ENCODE measurements around the gene MYL12B.
"Not testable (repeated sequence)": the region's sequence is repeated elsewhere in the genome, so short reads cannot be mapped to it uniquely, and the experiment has no call there.

Gene MYL12B

GRCh38 chr18:3261373-3262233 is at the start of gene MYL12B:
Gene MYL12B (plus strand): TSS chr18:3262133. CDS start chr18:3272899, 10,766 bp downstream.
- DNase-seq, result peak; percentile 78

- no peak for DNase-seq
Observed at GRCh38 chr18:3212657-3213056, 49.3 kb upstream of the MYL12B start.

- no peak for DNase-seq
Observed at GRCh38 chr18:3213300-3214059, 48.5 kb upstream of the MYL12B start.

DNA sequence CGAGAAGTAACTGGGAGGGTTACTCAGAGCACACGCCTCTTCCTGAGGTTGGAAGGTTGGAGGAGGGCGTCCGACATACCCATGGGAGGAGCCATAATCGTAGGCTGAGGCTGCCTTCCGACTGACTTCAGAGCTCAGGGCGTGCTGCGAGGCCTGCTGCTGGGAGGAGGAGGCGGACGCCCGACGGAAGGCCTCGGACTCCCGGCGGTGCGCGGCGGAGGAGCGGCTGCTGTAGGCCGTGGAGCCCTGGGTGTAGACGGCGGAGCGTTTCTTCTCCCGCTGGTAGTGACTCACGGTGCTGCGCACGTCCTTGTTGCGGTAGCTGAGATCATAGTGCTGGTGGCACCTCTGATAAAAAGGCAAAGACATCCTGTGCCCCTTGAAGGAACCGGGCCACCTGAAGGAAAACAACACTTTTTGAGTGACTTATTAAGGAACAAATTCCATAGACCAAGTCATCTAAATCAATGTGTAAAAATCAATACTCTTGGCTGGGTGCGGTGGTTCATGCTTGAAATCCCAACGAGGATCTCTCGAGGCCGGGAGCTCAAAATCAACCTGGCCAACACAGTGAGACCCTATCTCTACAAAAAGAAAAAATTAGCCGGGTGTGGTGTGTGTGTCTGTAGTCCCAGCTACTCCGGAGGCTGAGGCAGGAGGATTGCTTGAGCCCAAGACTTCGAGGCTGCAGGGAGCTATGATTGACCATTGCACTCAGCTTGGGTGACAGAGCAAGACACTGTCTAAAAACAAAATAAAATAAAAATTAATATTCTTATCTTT is 46.9 kb upstream of the MYL12B start:
- DNase-seq, result no peak

- DNase-seq, result no peak
Observed at GRCh38 chr18:3216987-3217386, 44.9 kb upstream of the MYL12B start.

DNA sequence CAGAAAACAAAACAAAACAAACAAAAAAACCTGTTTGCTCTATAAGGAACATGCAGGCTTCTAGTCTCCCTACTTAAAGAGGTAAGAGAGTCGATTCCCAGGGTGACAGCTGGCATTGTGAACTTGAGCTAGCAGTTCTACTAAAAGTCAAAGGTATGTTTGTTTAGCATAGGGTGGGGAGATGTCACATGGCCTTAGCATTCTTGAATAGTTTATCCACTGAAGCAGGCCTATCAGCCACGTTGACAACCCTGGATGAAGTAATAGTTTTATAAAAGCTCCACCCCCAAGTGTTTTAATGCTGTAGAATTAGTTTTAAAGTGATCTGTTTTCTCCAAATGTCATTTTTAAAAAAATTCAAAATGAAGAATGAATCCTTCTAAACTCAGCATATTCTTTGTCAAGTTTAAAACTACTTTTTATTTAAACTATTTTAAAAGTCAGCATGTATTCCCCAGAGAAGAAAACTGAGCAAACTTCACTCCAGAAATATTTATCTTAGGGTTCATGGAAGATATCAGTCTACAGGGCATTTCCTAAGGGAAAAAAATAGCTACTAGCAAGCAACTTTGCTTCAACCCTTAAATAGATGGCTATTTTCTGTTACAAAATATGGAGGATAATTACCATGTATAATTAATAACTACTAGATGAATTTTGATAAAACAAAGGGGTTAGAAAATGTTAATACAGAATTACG is 43.8 kb upstream of the MYL12B start:
- DNase-seq, result no peak

- no peak for DNase-seq
Observed at GRCh38 chr18:3218819-3219218, 43.1 kb upstream of the MYL12B start.

DNA sequence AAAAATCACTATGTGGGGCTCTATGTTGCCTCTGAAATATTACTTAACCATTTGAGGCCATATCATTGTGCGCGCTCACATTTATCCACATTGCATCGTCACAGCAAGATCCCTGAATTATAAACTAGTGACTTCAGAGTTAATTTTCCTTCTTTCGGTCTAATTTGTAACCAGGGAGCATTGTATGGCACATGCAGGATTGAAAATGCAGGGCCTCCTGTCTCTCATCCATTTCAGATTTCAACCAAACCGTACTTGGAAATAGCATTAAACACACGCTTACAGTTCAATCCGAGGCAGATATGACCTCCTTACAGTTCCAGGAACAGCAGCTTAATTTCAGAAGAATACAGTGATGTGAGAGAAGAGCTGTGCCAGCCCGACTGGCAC is 42.7 kb upstream of the MYL12B start:
- no peak for DNase-seq

DNA sequence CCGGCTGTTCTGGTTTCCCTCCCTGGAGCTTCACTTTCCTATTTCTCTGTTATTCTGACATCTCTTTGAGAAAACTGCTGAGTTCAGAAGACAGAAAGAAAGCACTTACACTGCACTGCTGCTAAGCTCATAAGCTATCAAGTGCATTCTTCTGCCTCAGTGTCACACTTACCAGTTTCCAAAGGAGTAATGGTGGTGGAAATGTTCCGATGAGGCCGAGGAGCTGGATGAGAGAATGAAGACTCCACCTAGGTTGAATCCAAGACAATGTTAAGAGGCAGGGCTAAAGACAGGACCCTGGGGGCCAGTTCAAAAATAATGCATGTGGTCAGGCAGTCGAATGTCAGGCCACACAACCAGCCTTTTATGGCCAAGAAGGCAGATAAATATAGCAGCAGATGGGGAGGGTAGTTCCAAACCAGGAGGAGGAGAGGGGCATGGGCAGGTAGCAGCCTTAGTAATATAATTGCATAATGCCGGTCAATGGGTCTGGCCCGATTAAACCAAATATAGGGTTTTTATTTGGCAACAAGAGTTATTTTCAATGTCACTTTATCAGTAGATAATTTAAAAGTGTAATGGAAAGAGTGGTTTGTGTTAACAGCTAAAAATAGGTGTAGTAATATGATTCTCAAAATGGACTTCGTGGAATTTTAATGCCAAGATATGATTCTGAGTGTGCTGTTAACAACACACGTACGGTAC is 42.1 kb upstream of the MYL12B start, which contains the start of gene MYOM1:
TSS of gene MYOM1 (minus strand) at position 338 of the 705 bp plus-strand sequence. CDS start 4,745 bp downstream, outside the sequence.
- DNase-seq, result no peak

- not testable (repeated sequence) for DNase-seq
Observed at GRCh38 chr18:3220868-3221267, 41.1 kb upstream of the MYL12B start.

GRCh38 chr18:3221496-3221895 is 40.4 kb upstream of the MYL12B start:
- DNase-seq, result no peak

DNA sequence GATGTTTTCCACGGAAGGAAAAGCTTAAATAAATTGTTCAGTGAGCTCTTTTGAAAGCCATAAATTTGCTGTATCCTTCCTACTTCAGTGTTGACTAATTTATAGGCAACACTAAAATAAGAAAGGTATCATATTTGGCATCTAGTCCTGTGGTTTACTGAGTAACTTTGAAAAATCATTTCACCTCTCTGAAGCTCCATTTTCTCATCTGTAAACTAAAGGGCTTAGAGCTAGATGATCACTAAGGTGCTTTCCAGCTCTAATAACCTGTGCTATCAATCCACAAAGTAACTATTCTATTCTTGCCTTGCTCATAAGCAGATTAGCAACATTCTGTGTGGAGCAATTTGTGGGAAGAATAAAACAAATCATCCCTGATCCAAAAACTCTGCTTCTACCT is 38.6 kb upstream of the MYL12B start:
- no peak for DNase-seq

GRCh38 chr18:3224223-3224622 is 37.7 kb upstream of the MYL12B start:
- no peak for DNase-seq

- no peak for DNase-seq
Observed at GRCh38 chr18:3225588-3225987, 36.3 kb upstream of the MYL12B start.

- DNase-seq, result no peak
Observed at GRCh38 chr18:3226048-3226447, 35.9 kb upstream of the MYL12B start.

GRCh38 chr18:3230401-3231334 is 31.3 kb upstream of the MYL12B start:
- no peak for DNase-seq

GRCh38 chr18:3233004-3233403 is 28.9 kb upstream of the MYL12B start:
- DNase-seq, result no peak

- DNase-seq, result no peak
Observed at GRCh38 chr18:3233433-3234168, 28.3 kb upstream of the MYL12B start.

GRCh38 chr18:3234457-3234856 is 27.5 kb upstream of the MYL12B start:
- no peak for DNase-seq

DNA sequence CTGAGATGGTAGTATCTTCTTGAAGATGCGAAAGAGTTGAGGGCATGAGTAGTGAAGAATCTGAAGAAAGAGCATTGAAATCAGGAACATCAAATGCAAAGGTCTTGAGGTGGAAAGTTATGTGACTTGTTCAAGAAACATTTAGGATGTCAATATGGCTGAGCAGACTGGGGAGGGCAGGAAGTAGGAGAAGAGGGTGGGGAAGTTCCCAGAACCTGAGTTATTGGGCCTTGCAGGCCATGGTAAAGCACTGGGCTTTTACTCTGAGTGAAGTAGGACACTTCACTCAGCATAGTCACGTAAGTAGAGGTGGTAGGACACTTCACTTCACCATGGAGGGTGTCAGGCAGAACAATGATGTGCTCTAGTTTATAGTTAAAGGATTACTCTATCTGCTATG is 26.1 kb upstream of the MYL12B start:
- no peak for DNase-seq
